Posterior cingulate gyrus (tissue), 11 donors: Measurements from ENCODE around the gene BOC.

ENCODE experiments used
- DNase-seq, 10 donors: peaks; one replicate each; pipeline versions ENCODE4 v3.0.0 to v3.0.0-alpha.2; 2020 to 2021; ENCODE audit warnings: mixed read lengths in 3 of 10
- intact Hi-C: fragments of 100-400 bp; cut with DNase I; formaldehyde crosslinking; loops from one replicate; pipeline ENCODE4 v1.15.1; 2023

BOC gene

GRCh38 chr3:113264283-113265131 is 53.1 kb downstream of the BOC start:
- peak in 9 of 10 donors; percentile 32 to 89 (median 56) for DNase-seq
- intact Hi-C loops = no loop called here

- DNase-seq = peak in 1 of 10 donors; percentile 13
- intact Hi-C loops = no loop called here
These were observed 53.9 kb downstream of the BOC start for GRCh38 chr3:113265231-113265630.

- no peak for DNase-seq
- intact Hi-C loops = no loop called here
These were observed 55.4 kb downstream of the BOC start for GRCh38 chr3:113266738-113267137.

- intact Hi-C loops = no loop called here
These were observed 57.0 kb downstream of the BOC start for GRCh38 chr3:113268311-113268710.

GRCh38 chr3:113268942-113269341 is 57.6 kb downstream of the BOC start:
- intact Hi-C loops = no loop called here

More at GRCh38 chr3:113268311-113268710, 57.0 kb downstream of the BOC start:
- peak in 1 of 10 donors; percentile 54 for DNase-seq

GRCh38 chr3:113269661-113270060 is 58.3 kb downstream of the BOC start:
- DNase-seq = peak in 1 of 10 donors; percentile 64

More at GRCh38 chr3:113268942-113269341, 57.6 kb downstream of the BOC start:
- DNase-seq = no peak

GRCh38 chr3:113270068-113270467 is 58.7 kb downstream of the BOC start:
- no peak for DNase-seq
- intact Hi-C loops = no loop called here

More at GRCh38 chr3:113269661-113270060, 58.3 kb downstream of the BOC start:
- intact Hi-C loops = no loop called here

- intact Hi-C loops = no loop called here
- peak in 1 of 10 donors; percentile 38 for DNase-seq
These were observed 59.4 kb downstream of the BOC start for GRCh38 chr3:113270786-113271185.

GRCh38 chr3:113271189-113271588 is 59.8 kb downstream of the BOC start:
- peak in 1 of 10 donors; percentile 80 for DNase-seq
- intact Hi-C loops = no loop called here

- intact Hi-C loops = no loop called here
- peak in 1 of 10 donors; percentile 59 for DNase-seq
These were observed 60.4 kb downstream of the BOC start for GRCh38 chr3:113271594-113272384.

GRCh38 chr3:113272385-113272779 is 61.0 kb downstream of the BOC start:
- peak in 1 of 10 donors; percentile 70 for DNase-seq
- intact Hi-C loops = no loop called here

GRCh38 chr3:113273011-113273410 is 61.7 kb downstream of the BOC start:
- DNase-seq = no peak
- intact Hi-C loops = no loop called here

GRCh38 chr3:113273604-113274378 is 62.4 kb downstream of the BOC start:
- DNase-seq = peak in 1 of 10 donors; percentile 49
- intact Hi-C loops = no loop called here

GRCh38 chr3:113274425-113275257 is 63.3 kb downstream of the BOC start:
- DNase-seq = peak in 2 of 10 donors; percentile 71 to 87
- intact Hi-C loops = loop anchor here (5.0 kb wide), 1 partner anchor 62 kb away; the partner anchor contains the start of gene BOC

- intact Hi-C loops = loop anchor here (5.0 kb wide), 1 partner anchor 63 kb away; the partner anchor contains the start of gene BOC
- DNase-seq = peak in 1 of 10 donors; percentile 37
These were observed 63.9 kb downstream of the BOC start for GRCh38 chr3:113275258-113275556.

GRCh38 chr3:113275583-113275928 is 64.2 kb downstream of the BOC start:
- DNase-seq = peak in 1 of 10 donors; percentile 39
- intact Hi-C loops = loop anchor here (5.0 kb wide), 1 partner anchor 63 kb away; the partner anchor contains the start of gene BOC

- intact Hi-C loops = loop anchor here (5.0 kb wide), 1 partner anchor 64 kb away; the partner anchor contains the start of gene BOC
- DNase-seq = peak in 3 of 10 donors; percentile 27 to 86 (median 71)
These were observed 64.8 kb downstream of the BOC start for GRCh38 chr3:113275929-113276750.

GRCh38 chr3:113276751-113277080 is 65.4 kb downstream of the BOC start:
- intact Hi-C loops = loop anchor here (5.0 kb wide), 1 partner anchor 64 kb away; the partner anchor contains the start of gene BOC
- DNase-seq = peak in 1 of 10 donors; percentile 24

- intact Hi-C loops = loop anchor here (5.0 kb wide), 1 partner anchor 65 kb away; the partner anchor contains the start of gene BOC
- no peak for DNase-seq
These were observed 66.1 kb downstream of the BOC start for GRCh38 chr3:113277414-113277813.
